Neural progenitor cell (in vitro differentiated cells): Measurements from ENCODE around the gene CDC42BPA.

ENCODE experiments used
- EZH2 ChIP-seq: fragments of 200-600 bp; sonication (generic); IDR thresholded peaks from 2 replicates; pipeline ENCODE4 v1.6.1; 2017; ENCODE audit warnings: antibody characterized with exemption, mild to moderate bottlenecking, moderate library complexity
- EZH2phosphoT487 ChIP-seq: fragments of 200-600 bp; sonication (generic); IDR thresholded peaks from 2 replicates; pipeline ENCODE4 v1.6.1; 2017; ENCODE audit warnings: antibody characterized with exemption
- TF ChIP-seq, protein P1 (sequence below): fragments of 200-600 bp; sonication (generic); IDR thresholded peaks from 2 replicates; pipeline ENCODE4 v1.5.1; 2017; ENCODE audit warnings: antibody characterized with exemption, mild to moderate bottlenecking

GRCh38 chr1:227156520-227156919 lies 161.8 kb downstream of the CDC42BPA start:
- TF ChIP-seq, protein P1, sequence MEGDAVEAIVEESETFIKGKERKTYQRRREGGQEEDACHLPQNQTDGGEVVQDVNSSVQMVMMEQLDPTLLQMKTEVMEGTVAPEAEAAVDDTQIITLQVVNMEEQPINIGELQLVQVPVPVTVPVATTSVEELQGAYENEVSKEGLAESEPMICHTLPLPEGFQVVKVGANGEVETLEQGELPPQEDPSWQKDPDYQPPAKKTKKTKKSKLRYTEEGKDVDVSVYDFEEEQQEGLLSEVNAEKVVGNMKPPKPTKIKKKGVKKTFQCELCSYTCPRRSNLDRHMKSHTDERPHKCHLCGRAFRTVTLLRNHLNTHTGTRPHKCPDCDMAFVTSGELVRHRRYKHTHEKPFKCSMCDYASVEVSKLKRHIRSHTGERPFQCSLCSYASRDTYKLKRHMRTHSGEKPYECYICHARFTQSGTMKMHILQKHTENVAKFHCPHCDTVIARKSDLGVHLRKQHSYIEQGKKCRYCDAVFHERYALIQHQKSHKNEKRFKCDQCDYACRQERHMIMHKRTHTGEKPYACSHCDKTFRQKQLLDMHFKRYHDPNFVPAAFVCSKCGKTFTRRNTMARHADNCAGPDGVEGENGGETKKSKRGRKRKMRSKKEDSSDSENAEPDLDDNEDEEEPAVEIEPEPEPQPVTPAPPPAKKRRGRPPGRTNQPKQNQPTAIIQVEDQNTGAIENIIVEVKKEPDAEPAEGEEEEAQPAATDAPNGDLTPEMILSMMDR: no peak
- TF ChIP-seq EZH2phosphoT487 (no peak), EZH2 (no peak)
